Hepatocyte (in vitro differentiated cells): ENCODE data around the gene DNASE1. TPM values are rescaled to one million over a fixed set of nuclear protein-coding genes. Genes with fewer than 3 reads are reported as not detected.
"Not testable (repeated sequence)": the region's sequence is repeated elsewhere in the genome, so short reads cannot be mapped to it uniquely, and the experiment has no call there.

Experiments used
- DNase-seq: peaks from one replicate; pipeline ENCODE4 v3.0.0-alpha.2; 2016; ENCODE audit warnings: low spot score
- H2AFZ ChIP-seq: fragments of 200-600 bp; sonication (generic); 2 replicates; pipeline ENCODE4 v1.6.0; 2016; ENCODE audit warnings: antibody characterized with exemption, mild to moderate bottlenecking
- H3K27ac ChIP-seq: fragments of 200-600 bp; sonication (generic); 2 replicates; pipeline ENCODE4 v1.5.1; 2016; ENCODE audit warnings: mild to moderate bottlenecking
- H3K27me3 ChIP-seq: fragments of 200-600 bp; sonication (generic); 2 replicates; pipeline ENCODE4 v1.6.1; 2016
- H3K36me3 ChIP-seq: fragments of 200-600 bp; sonication (generic); replicated peaks from 2 replicates; pipeline ENCODE4 v1.5.1; 2016; ENCODE audit warnings: low read depth; ENCODE audit not compliant: insufficient read depth
- H3K4me1 ChIP-seq: fragments of 200-600 bp; sonication (generic); 2 replicates; pipeline ENCODE4 v1.5.1; 2016; ENCODE audit warnings: mild to moderate bottlenecking, moderate library complexity; ENCODE audit not compliant: insufficient read depth
- H3K4me2 ChIP-seq: fragments of 200-600 bp; sonication (generic); 2 replicates; pipeline ENCODE4 v1.6.0; 2016
- H3K4me3 ChIP-seq: fragments of 200-600 bp; sonication (generic); 2 replicates; pipeline ENCODE4 v1.5.1; 2016; ENCODE audit warnings: mild to moderate bottlenecking
- H3K79me2 ChIP-seq: fragments of 200-600 bp; sonication (generic); 2 replicates; pipeline ENCODE4 v1.6.0; 2017; ENCODE audit warnings: mild to moderate bottlenecking
- H3K9me2 ChIP-seq: fragments of 200-600 bp; sonication (generic); replicated peaks from 2 replicates; pipeline ENCODE4 v1.6.0; 2017; ENCODE audit warnings: mild to moderate bottlenecking; ENCODE audit not compliant: insufficient read depth
- H3K9me3 ChIP-seq: fragments of 200-600 bp; sonication (generic); 2 replicates; pipeline ENCODE4 v1.5.1; 2016; ENCODE audit warnings: low read depth, mild to moderate bottlenecking
- H4K20me1 ChIP-seq: fragments of 200-600 bp; sonication (generic); 2 replicates; pipeline ENCODE4 v1.6.0; 2016; ENCODE audit warnings: mild to moderate bottlenecking; ENCODE audit not compliant: insufficient read depth, poor library complexity, severe bottlenecking
- CTCF ChIP-seq: fragments of 200-600 bp; sonication (generic); IDR thresholded peaks from 2 replicates; pipeline ENCODE4 v1.5.1; 2016; ENCODE audit warnings: antibody characterized with exemption, mild to moderate bottlenecking; ENCODE audit not compliant: poor library complexity
- EZH2 ChIP-seq: fragments of 200-600 bp; sonication (generic); IDR thresholded peaks from 2 replicates; pipeline ENCODE4 v1.6.1; 2016; ENCODE audit warnings: antibody characterized with exemption, mild to moderate bottlenecking, borderline replicate concordance
- EZH2phosphoT487 ChIP-seq: fragments of 200-600 bp; sonication (generic); IDR thresholded peaks from one replicate; pipeline ENCODE4 v1.6.1; 2018; ENCODE audit warnings: antibody characterized with exemption, mild to moderate bottlenecking, low read depth, moderate library complexity; ENCODE audit not compliant: unreplicated experiment, severe bottlenecking
- WGBS: methylation state at CpG from one replicate; pipeline ENCODE4 v1.1.6; 2016; ENCODE audit warnings: low lambda C conversion rate; ENCODE audit errors: missing lambda C conversion rate; 5-methylcytosine and 5-hydroxymethylcytosine counted together
- polyA plus RNA-seq: library from polyadenylated mRNA; unstranded; fragments of >200 nt; fragmentation: Nextera tagmentation; extraction: Ambion mirVana; gene quantifications from 2 replicates; pipeline ENCODE4 v1.2.1, GENCODE V29; 2016
- total RNA-seq: library from RNA; depleted of rRNA; stranded (reverse); fragments of >200 nt; gene quantifications from 2 replicates; pipeline ENCODE4 v1.2.3, GENCODE V29; 2014

DNASE1 gene
- total and polyA plus RNA-seq, 2 experiments from 2014 or later = 284 to 337 TPM

GRCh38 chr16:3655396-3656159 lies 1.1 kb downstream of the DNASE1 start:
- Histone ChIP-seq H3K27me3 (no peaks in the 10 kb centered on the region), H3K79me2 (peaks cover 23% of the 10 kb centered on the region), H3K4me3 (peak overlapping the region; percentile 33), H2AFZ (no peak overlapping the region), H3K36me3 (no peaks in the 10 kb centered on the region), H3K9me3 (no peaks in the 10 kb centered on the region), H3K4me1 (no peaks in the 10 kb centered on the region), H3K9me2 (no peaks in the 10 kb centered on the region), H4K20me1 (no peaks in the 10 kb centered on the region), H3K27ac (peak overlapping the region; percentile 98), H3K4me2 (peak overlapping the region; percentile 74)
- 85% methylated on average over 21 of the region's 21 CpGs for WGBS
- TF ChIP-seq EZH2 (no peak), EZH2phosphoT487 (no peak), CTCF (no peak)
- no peak for DNase-seq

DNA sequence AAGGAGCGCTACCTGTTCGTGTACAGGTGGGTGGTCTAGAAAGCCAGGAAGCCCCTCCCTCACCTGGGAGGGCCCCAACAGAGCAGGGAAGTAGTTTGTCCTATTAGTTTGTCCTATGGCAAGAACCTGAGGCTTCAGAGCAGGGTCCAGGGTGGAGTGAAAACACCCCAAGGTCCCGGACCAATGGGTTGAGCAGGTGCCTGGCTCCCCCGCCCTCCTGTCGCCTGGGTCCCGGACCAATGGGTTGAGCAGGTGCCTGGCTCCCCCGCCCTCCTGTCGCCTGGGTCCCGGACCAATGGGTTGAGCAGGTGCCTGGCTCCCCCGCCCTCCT lies 1.6 kb downstream of the DNASE1 start:
- H3K4me3 ChIP-seq, H3K9me2 ChIP-seq, H2AFZ ChIP-seq, H4K20me1 ChIP-seq, H3K36me3 ChIP-seq, H3K27me3 ChIP-seq, DNase-seq, H3K4me1 ChIP-seq, H3K9me3 ChIP-seq: not testable (repeated sequence)
- peaks cover 23% of the 10 kb centered on the region for H3K79me2 ChIP-seq
- peak overlapping the region; percentile 74 for H3K4me2 ChIP-seq
- H3K27ac ChIP-seq = peak overlapping the region; percentile 98
- WGBS = 90% methylated on average over 3 of the region's 10 CpGs

GRCh38 chr16:3656491-3657468 lies 2.3 kb downstream of the DNASE1 start:
- Histone ChIP-seq H3K79me2 (peaks cover 23% of the 10 kb centered on the region), H3K36me3 (no peaks in the 10 kb centered on the region), H3K27me3 (no peaks in the 10 kb centered on the region), H3K4me1 (no peaks in the 10 kb centered on the region), H3K27ac (peak overlapping the region; percentile 98), H4K20me1 (no peaks in the 10 kb centered on the region), H3K4me2 (peak overlapping the region; percentile 74), H3K4me3 (no peak overlapping the region), H3K9me3 (no peaks in the 10 kb centered on the region), H3K9me2 (no peaks in the 10 kb centered on the region), H2AFZ (no peak overlapping the region)
- WGBS = 92% methylated on average over 39 of the region's 42 CpGs
- no peak for DNase-seq
- TF ChIP-seq CTCF = no peak
- no peak for TF ChIP-seq EZH2
- TF ChIP-seq EZH2phosphoT487 = no peak

- Histone ChIP-seq H3K27me3 (no peaks in the 10 kb centered on the region), H3K4me1 (no peaks in the 10 kb centered on the region), H3K4me3 (no peak overlapping the region), H3K36me3 (no peaks in the 10 kb centered on the region), H3K79me2 (peaks cover 23% of the 10 kb centered on the region), H3K9me2 (no peaks in the 10 kb centered on the region), H3K4me2 (no peak overlapping the region), H3K9me3 (no peaks in the 10 kb centered on the region), H4K20me1 (no peaks in the 10 kb centered on the region), H3K27ac (peak overlapping the region; percentile 98), H2AFZ (no peak overlapping the region)
- 73% methylated on average over 3 of the region's 3 CpGs for WGBS
- no peak for TF ChIP-seq EZH2phosphoT487
- no peak for TF ChIP-seq EZH2
- no peak for TF ChIP-seq CTCF
- DNase-seq = no peak
These were observed 4.8 kb downstream of the DNASE1 start for GRCh38 chr16:3659251-3659650.
